Hepatocyte (in vitro differentiated cells): ENCODE measurements around the gene FARSA. TPM values are rescaled to one million over a fixed set of nuclear protein-coding genes. Genes with fewer than 3 reads are reported as not detected.
A peak's percentile ranks its signal among the peaks of the same experiment; 100 is the strongest.

Source experiments
- DNase-seq: peaks from one replicate; pipeline ENCODE4 v3.0.0-alpha.2; 2016; ENCODE audit warnings: low spot score
- H2AFZ ChIP-seq: fragments of 200-600 bp; sonication (generic); 2 replicates; pipeline ENCODE4 v1.6.0; 2016; ENCODE audit warnings: antibody characterized with exemption, mild to moderate bottlenecking
- H3K27ac ChIP-seq: fragments of 200-600 bp; sonication (generic); 2 replicates; pipeline ENCODE4 v1.5.1; 2016; ENCODE audit warnings: mild to moderate bottlenecking
- H3K27me3 ChIP-seq: fragments of 200-600 bp; sonication (generic); 2 replicates; pipeline ENCODE4 v1.6.1; 2016
- H3K36me3 ChIP-seq: fragments of 200-600 bp; sonication (generic); replicated peaks from 2 replicates; pipeline ENCODE4 v1.5.1; 2016; ENCODE audit warnings: low read depth; ENCODE audit not compliant: insufficient read depth
- H3K4me1 ChIP-seq: fragments of 200-600 bp; sonication (generic); 2 replicates; pipeline ENCODE4 v1.5.1; 2016; ENCODE audit warnings: mild to moderate bottlenecking, moderate library complexity; ENCODE audit not compliant: insufficient read depth
- H3K4me2 ChIP-seq: fragments of 200-600 bp; sonication (generic); 2 replicates; pipeline ENCODE4 v1.6.0; 2016
- H3K4me3 ChIP-seq: fragments of 200-600 bp; sonication (generic); 2 replicates; pipeline ENCODE4 v1.5.1; 2016; ENCODE audit warnings: mild to moderate bottlenecking
- H3K79me2 ChIP-seq: fragments of 200-600 bp; sonication (generic); 2 replicates; pipeline ENCODE4 v1.6.0; 2017; ENCODE audit warnings: mild to moderate bottlenecking
- H3K9me2 ChIP-seq: fragments of 200-600 bp; sonication (generic); replicated peaks from 2 replicates; pipeline ENCODE4 v1.6.0; 2017; ENCODE audit warnings: mild to moderate bottlenecking; ENCODE audit not compliant: insufficient read depth
- H3K9me3 ChIP-seq: fragments of 200-600 bp; sonication (generic); 2 replicates; pipeline ENCODE4 v1.5.1; 2016; ENCODE audit warnings: low read depth, mild to moderate bottlenecking
- H4K20me1 ChIP-seq: fragments of 200-600 bp; sonication (generic); 2 replicates; pipeline ENCODE4 v1.6.0; 2016; ENCODE audit warnings: mild to moderate bottlenecking; ENCODE audit not compliant: insufficient read depth, poor library complexity, severe bottlenecking
- CTCF ChIP-seq: fragments of 200-600 bp; sonication (generic); IDR thresholded peaks from 2 replicates; pipeline ENCODE4 v1.5.1; 2016; ENCODE audit warnings: antibody characterized with exemption, mild to moderate bottlenecking; ENCODE audit not compliant: poor library complexity
- EZH2 ChIP-seq: fragments of 200-600 bp; sonication (generic); IDR thresholded peaks from 2 replicates; pipeline ENCODE4 v1.6.1; 2016; ENCODE audit warnings: antibody characterized with exemption, mild to moderate bottlenecking, borderline replicate concordance
- EZH2phosphoT487 ChIP-seq: fragments of 200-600 bp; sonication (generic); IDR thresholded peaks from one replicate; pipeline ENCODE4 v1.6.1; 2018; ENCODE audit warnings: antibody characterized with exemption, mild to moderate bottlenecking, low read depth, moderate library complexity; ENCODE audit not compliant: unreplicated experiment, severe bottlenecking
- WGBS: methylation state at CpG from one replicate; pipeline ENCODE4 v1.1.6; 2016; ENCODE audit warnings: low lambda C conversion rate; ENCODE audit errors: missing lambda C conversion rate; 5-methylcytosine and 5-hydroxymethylcytosine counted together
- polyA plus RNA-seq: library from polyadenylated mRNA; unstranded; fragments of >200 nt; fragmentation: Nextera tagmentation; extraction: Ambion mirVana; gene quantifications from 2 replicates; pipeline ENCODE4 v1.2.1, GENCODE V29; 2016
- total RNA-seq: library from RNA; depleted of rRNA; stranded (reverse); fragments of >200 nt; gene quantifications from 2 replicates; pipeline ENCODE4 v1.2.3, GENCODE V29; 2014

FARSA gene
- total and polyA plus RNA-seq, 2 experiments from 2014 or later: 45.6 to 86.5 TPM

- no peaks in the 10 kb centered on the region for H4K20me1 ChIP-seq
- H3K27me3 ChIP-seq: no peaks in the 10 kb centered on the region
- no peaks in the 10 kb centered on the region for H3K9me2 ChIP-seq
- no peak overlapping the region for H3K4me3 ChIP-seq
- H3K4me1 ChIP-seq: peaks cover 20% of the 10 kb centered on the region
- H2AFZ ChIP-seq: no peak overlapping the region
- DNase-seq: no peak
- H3K27ac ChIP-seq: peak overlapping the region; percentile 79
- TF ChIP-seq EZH2phosphoT487 (no peak), EZH2 (no peak), CTCF (no peak)
- H3K9me3 ChIP-seq: no peaks in the 10 kb centered on the region
- 74% methylated on average over 12 of the region's 12 CpGs for WGBS
- no peaks in the 10 kb centered on the region for H3K36me3 ChIP-seq
- peak overlapping the region; percentile 61 for H3K4me2 ChIP-seq
- H3K79me2 ChIP-seq: no peaks in the 10 kb centered on the region
Observed at GRCh38 chr19:12913851-12914690, 19.4 kb downstream of the FARSA start.

GRCh38 chr19:12913011-12913561 is 20.4 kb downstream of the FARSA start:
- Histone ChIP-seq H3K36me3 (no peaks in the 10 kb centered on the region), H3K4me2 (peak overlapping the region; percentile 61), H3K4me3 (no peak overlapping the region), H3K27me3 (no peaks in the 10 kb centered on the region), H3K27ac (peak overlapping the region; percentile 79), H3K79me2 (no peaks in the 10 kb centered on the region), H2AFZ (peak overlapping the region; percentile 50), H3K9me3 (no peaks in the 10 kb centered on the region), H3K9me2 (no peaks in the 10 kb centered on the region), H4K20me1 (no peaks in the 10 kb centered on the region), H3K4me1 (peaks cover 20% of the 10 kb centered on the region)
- peak; percentile 75 for DNase-seq
- 21% methylated on average over 22 of the region's 22 CpGs for WGBS
- no peak for TF ChIP-seq CTCF
- TF ChIP-seq EZH2phosphoT487: no peak

GRCh38 chr19:12912571-12912970 is 20.9 kb downstream of the FARSA start:
- H3K27me3 ChIP-seq: no peaks in the 10 kb centered on the region
- H3K9me3 ChIP-seq: no peaks in the 10 kb centered on the region
- H3K27ac ChIP-seq: peak overlapping the region; percentile 79
- H3K36me3 ChIP-seq: no peaks in the 10 kb centered on the region
- peak overlapping the region; percentile 61 for H3K4me2 ChIP-seq
- no peaks in the 10 kb centered on the region for H3K9me2 ChIP-seq
- 56% methylated on average over 4 of the region's 4 CpGs for WGBS
- no peak for TF ChIP-seq CTCF
- no peak for TF ChIP-seq EZH2
- no peak for TF ChIP-seq EZH2phosphoT487
- H4K20me1 ChIP-seq: no peaks in the 10 kb centered on the region
- H3K4me1 ChIP-seq: peaks cover 20% of the 10 kb centered on the region
- no peak overlapping the region for H2AFZ ChIP-seq
- H3K79me2 ChIP-seq: no peaks in the 10 kb centered on the region
- H3K4me3 ChIP-seq: no peak overlapping the region
- no peak for DNase-seq
